ENCODE results near the gene CATSPER3.

Gene CATSPER3

DNA sequence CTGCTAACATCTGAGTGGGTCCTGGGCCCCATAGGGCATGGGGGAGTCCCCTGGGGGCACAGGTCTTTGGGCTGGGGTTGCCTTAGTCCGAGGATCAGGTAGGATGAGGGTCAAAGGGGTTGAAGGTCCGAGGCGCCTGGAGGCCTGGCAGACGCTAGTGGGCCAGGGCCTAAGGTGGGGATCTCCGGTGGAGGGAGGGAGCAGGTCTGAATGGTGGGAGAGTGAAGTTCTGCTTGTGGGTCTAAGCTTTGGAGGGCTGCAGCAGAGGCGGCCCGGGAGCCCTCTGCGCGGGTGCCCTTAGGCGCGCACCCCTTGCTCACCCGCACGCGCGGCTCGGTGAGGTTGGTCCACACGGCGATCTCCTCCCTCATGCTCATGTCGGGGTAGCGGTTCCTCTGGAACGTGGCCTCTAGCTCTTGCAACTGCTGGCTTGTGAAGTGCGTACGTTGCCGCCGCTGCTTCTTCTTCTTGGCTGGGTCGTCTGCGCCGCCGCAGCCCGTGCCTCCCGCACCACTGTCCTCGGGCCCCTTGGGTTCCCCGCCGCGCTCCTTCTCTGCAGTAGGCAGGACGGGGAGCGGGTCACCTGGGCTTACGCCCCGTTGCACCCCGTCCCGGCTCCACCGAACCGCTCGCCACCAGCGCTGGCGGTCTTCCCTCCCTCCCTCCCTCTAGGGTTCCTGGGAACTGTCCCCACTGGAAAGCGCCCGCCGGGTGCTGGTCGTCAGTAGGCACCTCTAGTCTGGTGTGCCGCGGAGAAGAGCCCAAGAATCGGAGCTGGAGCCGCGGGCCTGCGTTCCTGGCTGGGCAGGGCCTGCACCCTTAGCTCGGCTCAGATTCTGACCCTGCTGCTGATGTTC lies 63.5 kb downstream of the CATSPER3 start:
- no peak for DNase-seq

DNA sequence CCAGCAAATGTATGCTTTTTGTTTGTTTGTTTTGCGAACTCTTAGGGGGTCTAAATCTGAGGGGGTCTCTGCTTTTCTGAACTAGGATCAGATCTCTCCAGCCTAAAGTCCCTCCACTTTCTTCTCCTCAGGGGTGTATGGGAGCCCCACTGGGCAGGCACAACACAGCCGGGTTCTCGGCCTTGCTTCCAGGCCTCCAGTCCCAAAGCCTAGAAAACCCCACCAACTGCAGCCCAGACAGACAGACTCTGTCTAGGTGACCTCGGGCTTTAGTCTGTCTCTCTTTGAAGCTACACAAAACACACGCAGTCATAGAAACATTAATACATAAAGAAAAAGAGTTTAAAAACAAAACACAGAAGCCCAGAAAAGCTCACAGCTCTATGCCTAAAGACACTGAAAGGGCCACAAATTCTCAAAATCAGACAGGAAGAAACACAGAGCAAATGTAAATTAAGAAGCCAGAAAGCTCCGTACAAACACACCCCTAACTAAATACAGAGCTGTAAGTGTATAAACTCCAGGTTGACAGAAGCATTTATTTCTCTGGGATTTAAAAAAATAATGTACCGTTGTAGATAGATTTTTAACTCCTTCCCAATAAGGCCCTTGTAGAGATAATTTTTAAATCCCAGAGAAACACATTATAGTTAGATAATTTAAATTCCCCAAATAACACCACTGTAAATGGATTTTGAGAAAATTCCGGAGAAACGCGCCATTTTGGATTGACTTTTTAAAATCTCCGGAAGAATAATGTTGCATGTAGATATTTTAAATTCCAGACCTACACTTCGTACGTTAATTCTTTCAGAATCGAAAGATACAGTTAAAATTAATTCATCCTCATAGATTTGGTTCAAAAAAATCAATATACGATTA lies 64.3 kb downstream of the CATSPER3 start:
- no peak for DNase-seq

DNA sequence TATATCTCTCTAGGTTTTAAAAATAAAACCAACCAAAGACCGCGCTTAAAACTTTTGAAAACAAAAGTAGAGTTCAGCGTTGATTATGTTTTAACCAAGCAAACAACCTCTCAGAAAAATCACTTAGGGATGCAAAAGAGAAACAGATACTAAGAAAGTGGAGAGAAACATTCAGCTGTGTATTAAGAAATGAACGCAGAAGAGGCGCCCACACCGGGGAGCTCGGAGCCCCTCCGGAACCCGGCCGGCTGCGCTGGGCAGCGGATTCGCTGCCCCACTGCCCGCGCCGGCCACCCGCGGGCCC lies 64.9 kb downstream of the CATSPER3 start:
- no peak for DNase-seq

DNA sequence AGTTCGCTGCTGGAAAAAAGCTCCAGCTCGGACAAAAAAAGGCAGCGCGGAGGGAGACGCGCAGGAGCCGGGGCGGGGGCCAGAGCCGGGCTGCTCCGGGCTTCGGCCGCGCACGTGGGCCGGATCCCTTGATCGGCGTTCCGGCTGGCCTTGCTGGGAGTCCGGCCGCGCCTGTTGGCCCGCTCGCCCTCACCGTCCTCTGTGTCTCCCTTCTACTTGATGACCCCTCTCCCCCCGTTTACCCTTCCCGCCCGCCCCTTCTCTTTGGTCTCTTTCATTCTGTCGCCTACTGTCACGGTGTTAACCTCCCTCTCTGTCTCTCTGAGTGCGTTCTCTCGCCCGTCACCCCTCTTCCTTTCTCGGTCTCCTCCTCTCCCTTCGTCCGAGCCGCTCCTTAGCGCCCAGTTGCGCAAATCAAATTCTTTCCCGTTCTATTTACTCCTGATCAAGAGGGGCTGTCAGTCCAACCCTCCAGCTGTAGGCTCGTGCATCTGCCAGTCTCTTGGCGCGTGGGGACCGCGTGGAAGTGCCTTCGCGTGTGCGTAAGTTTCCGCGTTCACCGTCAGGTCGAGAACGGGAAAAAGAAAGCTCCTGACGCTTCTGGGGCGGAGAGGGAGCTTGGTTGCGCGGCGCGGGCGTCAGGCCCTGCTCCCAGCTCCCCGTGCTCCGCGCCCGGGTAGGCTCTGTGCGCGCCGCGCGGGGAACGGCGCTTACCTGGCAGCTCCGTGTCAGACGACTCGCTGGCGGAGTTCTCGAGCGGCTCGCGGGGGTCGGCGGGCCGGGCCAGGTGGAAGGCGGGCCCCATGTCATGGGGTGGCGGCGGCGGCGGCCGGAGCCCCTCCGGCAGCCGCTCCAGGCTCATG lies 65.5 kb downstream of the CATSPER3 start:
- no peak for DNase-seq

DNA sequence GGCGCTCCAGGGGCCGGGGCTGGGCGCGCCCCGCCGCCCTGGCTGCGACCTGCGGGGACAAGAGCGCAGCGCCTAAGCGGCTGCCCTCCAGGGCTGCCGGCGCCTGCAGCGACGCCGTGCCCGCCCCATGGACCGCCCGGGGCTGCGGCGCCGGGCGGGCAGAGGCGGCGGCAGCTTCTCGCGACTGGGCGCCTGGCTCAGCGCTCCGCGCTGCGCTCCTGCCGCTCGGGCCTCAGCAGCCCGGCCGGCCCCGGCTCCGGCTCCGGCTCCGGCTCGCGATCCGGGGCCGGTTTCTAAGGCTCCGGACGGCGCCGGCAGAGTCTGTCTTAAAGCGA lies 66.2 kb downstream of the CATSPER3 start, which contains the start of gene PITX1:
TSS of gene PITX1 (minus strand) at position 328 of the 335 bp plus-strand sequence. CDS start 347 bp downstream, outside the sequence.
- DNase-seq = no peak

DNA sequence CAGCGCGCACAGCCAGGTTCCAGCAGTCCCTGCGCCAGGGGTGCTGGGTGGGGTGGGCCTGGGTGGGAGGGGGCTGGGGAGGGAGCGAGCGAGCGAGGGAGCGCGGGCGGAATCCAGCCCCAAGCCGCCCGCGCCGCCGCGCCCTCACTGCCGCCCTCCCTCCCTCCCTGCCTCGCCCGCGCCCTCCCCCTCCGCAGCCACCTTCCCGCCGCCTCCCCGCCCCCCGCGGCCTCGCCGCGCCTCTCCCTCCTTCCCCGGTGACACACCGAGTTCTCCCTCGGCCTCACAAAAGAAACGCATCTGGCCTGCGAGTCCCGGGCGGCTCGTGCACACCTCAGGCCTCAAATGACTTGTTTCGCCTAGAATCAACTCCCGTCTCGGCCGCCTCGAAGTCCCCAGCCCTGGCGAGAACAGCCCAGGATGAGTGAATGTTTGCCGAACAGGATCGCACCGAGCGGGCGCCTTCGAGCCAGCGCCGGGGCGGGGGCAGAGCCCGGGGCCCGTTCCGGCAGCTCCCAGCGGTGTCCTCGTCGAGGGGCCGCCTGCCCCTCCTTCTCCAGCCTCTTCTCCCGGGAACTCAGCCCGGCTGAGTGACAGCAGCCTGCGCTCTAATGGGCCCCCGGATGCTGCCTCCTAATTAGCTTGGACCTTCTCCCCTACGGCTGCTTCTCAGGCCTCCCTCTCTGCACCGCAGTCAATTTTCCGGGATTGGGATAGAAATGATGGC lies 66.7 kb downstream of the CATSPER3 start:
- DNase-seq = peak; percentile 48

DNA sequence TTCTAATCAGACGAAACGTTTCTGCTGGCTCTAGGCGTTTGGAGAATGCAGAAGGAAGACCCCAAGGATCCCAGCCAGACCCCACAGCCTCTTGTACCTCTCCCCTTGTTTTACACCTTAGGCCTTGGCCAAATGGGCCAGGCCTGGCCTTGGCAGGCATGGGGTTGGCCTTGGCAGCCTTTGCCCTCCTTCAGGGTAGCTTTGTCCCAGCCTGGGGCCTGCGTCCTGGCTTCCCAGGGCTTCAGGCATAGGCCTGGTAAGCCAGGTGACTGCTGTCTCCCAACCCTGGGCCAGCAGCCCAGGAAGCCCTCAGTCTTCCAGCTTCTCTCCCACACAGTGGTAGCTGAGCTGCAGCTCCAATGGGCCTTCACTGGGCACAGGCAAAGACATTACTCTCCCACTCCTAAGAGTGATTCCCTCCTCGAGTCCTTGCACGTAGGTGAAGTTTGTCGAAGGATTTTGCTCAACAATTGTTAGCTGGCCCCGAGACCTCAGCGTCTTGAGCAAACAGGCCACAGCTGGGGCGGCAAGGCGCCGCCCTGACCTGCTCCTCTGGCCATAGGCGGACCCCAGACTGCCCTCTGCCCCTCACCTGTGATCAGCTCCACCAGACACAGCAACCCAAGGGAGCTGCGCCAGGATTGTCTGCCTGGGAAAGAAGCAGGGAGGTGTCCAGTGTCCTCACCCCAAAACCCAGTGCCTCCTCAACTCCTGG lies 67.4 kb downstream of the CATSPER3 start:
- no peak for DNase-seq

DNA sequence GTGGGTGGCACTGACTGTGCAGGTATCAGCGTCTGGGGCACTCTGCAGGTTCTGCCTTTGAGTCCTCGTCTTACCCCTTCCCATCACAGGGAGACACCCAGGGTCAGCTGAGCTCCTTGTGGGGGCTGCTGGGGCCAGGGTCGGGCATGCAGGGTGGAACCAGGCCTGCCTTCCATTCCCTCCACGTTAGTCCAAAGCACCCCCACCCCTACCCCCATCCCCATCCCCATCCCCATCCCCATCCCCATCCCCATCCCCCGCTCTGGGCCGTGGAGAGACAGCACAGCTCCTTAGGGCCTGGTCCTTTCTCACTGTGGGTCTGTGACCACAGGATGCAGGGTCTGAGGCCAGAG lies 67.9 kb downstream of the CATSPER3 start:
- DNase-seq = no peak

DNA sequence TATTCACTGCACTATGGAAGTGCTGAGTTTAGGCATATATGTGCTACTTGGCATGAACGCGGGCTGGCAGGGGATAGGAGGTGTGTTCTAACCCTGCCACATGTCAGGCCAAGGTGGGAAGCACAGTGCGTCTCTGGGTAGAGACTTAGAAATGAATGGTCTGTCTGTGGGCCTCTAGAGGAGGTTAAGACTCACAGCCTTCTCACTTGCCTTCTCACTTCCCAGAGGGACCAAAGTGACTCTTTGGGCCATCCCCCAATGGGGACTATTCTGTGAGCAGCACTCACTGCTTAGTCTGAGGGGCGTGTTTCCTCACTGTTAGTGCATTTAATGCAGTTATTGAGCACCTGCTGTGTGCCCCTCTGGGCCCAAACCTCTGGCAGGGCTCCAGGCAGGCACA lies 68.7 kb downstream of the CATSPER3 start:
- DNase-seq = no peak

DNA sequence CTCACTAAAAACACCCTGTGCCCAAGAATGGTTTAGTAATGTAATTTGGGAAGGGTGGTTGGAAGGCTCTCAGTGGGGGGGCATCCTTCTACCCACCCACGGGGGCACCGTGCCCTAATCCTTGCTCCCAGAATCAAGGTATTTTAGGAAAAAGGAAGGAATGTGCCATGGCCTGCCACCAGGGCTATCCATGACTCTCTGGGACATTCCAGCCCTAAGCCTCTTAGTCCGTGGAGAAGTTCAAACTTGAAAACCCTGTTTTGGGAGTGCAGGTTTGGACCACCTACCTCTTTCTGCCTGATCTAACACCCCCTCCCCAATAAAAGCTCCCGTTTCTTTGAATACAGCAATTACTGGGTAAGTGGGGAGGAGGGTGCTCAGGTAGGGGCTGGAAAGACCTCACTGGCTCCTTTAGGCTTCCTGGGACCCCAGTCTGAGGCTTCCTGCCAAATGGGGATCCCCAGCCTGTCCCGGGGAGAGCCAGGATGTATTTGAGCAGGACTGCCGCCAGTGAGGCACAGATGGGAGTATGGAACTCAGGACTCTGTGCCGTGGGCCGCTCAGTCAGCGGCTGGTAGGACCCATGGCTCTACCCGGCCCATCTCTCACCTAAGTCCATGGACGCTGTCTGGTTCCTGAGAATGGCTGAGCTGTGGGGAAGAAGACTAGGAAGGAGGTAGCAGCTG lies 70.0 kb downstream of the CATSPER3 start:
- no peak for DNase-seq

DNA sequence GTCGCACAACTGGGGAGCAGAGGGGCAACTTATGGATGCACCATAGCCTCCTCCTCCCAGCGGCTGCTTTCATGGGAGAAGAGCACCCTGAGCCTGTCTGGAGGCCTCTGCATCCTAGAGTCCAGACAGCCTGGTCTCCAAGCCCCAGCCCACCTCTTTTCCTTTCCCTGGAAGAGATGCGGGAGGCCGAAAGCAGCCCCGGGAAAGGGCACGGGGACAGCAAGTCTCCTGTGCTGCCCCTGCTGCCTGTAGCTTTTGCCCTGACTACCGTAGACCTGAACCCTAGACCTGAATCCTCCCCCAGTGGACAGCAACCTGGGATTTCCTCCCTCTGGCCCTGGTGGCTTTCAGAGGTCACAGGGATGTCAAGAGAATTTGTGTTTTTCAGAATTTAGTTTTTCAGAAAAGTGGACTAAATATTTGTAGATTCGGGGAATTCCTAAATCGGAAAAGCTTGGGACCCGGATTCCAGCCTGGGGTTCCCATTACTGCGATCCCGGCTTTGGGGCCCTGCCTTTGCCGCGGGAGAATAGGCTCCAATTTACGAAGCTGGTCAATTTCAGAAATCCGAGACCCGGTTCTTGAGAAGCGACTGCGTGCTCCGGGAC lies 70.6 kb downstream of the CATSPER3 start:
- no peak for DNase-seq

DNA sequence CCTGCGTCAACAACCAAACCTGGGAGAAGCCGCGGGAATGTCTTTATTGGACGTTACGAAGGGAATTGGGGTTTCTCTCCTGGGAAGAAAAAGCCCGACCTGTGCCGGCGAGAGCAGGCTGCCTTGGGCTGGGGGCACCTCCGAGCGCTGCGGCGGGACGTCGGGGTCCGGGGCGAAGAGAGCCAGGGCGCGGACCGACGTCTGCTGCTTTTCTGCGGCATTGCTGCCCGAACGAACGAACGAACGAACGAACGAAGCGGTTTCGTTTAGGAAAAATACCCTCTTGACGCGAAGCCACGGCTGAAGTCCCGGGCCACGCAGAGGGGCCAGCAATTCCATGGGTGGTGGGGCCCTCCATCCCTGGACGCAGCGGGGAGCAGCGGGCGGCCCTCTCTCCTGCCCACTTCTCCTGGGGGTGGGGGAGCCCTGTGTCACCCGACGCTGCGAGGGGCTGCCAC lies 71.1 kb downstream of the CATSPER3 start:
- DNase-seq = no peak

DNA sequence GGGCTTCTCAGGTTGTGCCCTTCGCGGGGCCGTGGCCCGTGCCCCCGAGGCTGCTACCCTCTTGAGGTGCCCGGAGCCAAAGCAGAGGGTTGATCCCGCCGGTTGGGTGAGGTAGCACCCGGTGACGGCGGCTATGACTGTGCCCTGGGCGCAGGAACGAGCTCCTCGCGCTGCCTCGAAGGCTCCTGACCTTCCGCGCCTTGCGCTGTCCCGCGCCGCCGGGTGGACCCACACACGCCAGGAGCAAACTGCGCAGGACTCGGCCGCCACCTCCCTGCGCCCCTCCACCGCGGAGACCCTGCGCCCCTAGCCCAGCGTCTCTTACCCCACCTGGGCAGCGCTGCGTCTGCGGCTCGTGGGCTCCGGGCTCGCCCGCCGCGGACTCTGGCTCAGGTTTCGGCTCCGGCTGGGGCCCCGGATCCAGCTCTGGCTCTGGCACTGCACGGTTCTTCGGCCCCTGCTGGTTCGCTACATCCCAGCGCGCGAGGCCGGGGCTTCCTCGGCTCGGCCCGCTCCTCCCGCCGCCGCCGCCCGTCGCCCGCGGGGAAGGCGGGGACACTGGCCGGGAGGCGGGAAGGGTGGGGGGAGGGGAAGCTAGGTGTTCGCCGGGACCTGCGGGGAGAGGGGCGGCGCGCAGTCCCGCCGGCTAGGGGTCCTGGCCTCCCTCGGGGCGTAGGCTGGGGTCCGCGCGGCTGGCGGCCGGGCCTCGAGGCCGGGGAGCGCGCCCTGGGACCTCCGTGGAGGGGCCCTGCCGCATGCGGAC lies 71.7 kb downstream of the CATSPER3 start:
- no peak for DNase-seq

DNA sequence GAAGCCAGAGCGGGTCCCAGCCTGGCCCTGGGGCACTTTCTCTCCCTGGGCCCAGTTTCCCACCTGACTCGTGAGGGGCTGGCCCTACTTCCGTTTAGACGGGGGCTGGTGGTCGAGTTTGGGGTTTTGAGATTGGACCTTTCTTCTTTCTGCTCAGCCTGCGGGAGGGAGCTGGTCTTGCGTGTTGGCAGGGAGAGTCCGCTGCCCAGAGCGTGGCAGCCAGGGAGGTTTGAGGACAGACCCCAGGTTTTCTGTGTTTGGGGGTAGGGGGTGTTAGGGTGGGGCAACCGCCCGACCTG lies 72.3 kb downstream of the CATSPER3 start:
- no peak for DNase-seq

DNA sequence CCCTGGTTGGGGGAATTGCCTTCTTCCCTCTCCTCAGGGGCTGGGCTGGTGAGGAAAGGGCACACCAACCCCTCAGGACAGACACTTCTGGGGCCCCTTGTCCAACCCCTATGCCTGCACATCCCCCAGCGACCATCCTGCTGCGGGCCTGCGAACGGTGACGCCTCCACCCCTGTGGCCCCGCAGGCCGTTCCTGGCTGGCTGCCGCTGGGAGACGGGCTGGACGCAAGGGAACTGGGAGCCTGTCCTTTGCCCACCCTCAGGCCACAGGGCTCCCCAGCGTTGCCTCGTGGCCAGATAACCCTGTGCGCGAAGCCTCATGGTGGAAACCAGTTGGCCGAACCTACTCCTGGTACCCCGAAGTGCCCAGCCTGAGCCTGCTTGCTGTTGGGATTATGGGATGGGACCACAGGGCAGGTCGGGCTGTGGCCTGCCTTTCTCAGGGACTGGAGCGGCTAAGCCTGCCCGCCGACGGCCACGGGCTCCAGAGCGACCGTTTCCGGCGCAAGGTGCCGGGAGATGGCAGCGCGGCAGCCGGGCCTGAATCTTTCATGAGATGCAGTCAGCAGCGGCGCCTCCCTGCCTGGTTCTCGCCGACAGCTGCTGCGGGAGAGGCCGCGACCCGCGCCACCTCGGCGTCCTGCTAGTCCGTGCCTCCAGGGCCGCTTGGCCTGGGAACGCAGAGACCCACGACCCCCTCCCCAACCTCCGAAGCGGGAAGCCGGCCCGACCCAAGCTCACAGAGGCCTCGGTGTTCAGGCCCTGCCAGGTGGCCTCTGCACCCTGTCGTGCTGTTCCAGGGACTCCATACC lies 72.8 kb downstream of the CATSPER3 start:
- no peak for DNase-seq

DNA sequence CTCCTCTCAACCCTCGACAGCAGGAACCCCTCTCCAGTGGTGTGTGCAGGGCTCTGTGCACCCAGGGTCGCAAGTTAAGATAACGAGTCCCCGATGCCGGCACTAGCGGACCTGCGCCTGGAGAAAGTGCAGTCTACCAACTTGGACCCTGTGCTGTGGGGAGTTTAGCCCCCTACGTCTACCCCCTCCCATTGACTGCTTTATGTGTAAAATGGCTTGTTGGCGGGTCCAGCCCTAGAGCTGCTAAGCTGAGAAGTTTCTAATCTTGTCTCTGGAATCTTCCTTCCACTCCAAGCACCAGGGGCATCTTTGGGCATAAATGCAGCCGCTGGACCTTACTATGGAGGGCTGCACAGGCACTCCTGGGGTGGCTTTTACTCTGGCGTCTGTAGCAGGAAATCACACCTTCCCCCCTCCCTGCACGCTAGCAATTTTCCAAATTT lies 73.5 kb downstream of the CATSPER3 start:
- no peak for DNase-seq

DNA sequence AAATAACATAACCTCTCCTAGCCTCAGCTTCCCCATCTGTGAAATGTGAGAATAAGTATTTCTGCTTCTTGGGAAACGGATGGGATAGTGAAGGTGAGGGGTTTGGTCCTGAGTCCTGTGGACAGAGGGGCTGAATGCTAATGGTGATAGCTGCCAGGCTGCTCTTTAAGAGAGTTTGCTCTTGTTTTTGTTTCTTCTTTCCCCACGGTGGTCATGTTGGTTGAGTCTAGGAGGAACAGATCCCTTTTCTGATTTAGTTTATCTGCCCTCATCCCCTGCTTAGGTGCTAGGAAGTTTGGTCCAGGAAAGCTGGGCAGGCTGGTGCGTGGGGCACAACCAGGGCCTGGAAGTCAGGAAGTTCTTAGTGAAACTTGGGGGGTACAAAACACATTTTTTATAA lies 74.0 kb downstream of the CATSPER3 start:
- no peak for DNase-seq

DNA sequence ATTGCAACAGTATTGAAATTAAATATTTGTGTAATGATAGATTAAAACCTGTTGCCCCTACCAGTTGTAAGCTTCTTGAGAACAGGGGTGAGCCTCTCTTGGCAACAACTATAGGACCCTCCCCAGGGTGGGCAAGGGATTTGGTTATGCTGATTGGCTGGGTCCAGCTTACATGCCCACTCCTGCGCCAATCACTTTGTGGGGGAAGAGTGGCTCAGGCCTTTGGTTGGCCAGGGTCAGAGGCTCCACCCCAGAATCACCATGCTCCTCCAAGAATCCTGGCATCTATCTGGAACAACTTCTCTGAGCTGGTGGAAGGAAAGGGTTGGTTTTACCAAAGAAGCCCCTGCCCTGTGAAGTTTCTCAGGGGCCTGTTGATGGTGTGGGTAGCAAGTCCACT lies 74.9 kb downstream of the CATSPER3 start:
- no peak for DNase-seq

DNA sequence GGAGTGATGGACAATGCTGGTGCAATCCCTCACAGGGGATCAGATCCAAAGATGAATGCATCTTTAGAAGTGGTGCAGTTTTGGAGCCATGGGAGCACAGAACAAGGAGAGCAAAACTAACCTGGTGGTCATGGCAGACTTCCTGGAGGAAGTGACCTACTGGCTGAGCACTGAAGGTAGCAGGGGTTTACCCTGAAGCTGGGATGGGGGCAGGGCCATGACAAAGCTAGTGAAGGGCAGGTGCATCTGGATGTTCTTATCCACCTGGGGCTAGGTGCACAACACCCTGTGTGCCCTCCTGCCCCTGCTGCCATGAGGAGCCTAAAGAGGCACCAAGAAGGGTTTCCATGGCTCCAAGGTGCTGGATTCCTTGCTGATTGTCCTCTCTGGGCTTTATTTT lies 77.8 kb downstream of the CATSPER3 start:
- DNase-seq = no peak
